HG02610 (cell line): ENCODE data around the gene PFKFB4.

Experiments
- ATAC-seq: cut with Tn5 transposase; IDR thresholded peaks from one replicate; pipeline ENCODE4 v1.9.1; 2021; ENCODE audit warnings: mild to moderate bottlenecking, moderate library complexity; ENCODE audit not compliant: unreplicated experiment

PFKFB4 gene

GRCh38 chr3:48585411-48585810 is 28.8 kb upstream of the PFKFB4 start:
- ATAC-seq, result no peak

GRCh38 chr3:48584836-48585235 is 28.2 kb upstream of the PFKFB4 start:
- no peak for ATAC-seq

GRCh38 chr3:48581621-48582481 is 25.2 kb upstream of the PFKFB4 start:
- ATAC-seq, result no peak

GRCh38 chr3:48576647-48577046 is 20.0 kb upstream of the PFKFB4 start:
- no peak for ATAC-seq

- ATAC-seq, result no peak
Observed at GRCh38 chr3:48575366-48575765, 18.8 kb upstream of the PFKFB4 start.

GRCh38 chr3:48573973-48574585 is 17.5 kb upstream of the PFKFB4 start:
- ATAC-seq, result no peak

- no peak for ATAC-seq
Observed at GRCh38 chr3:48572517-48572916, 15.9 kb upstream of the PFKFB4 start.

GRCh38 chr3:48571938-48572337 is 15.3 kb upstream of the PFKFB4 start:
- no peak for ATAC-seq

GRCh38 chr3:48569808-48570450 is 13.3 kb upstream of the PFKFB4 start:
- no peak for ATAC-seq

- no peak for ATAC-seq
Observed at GRCh38 chr3:48569400-48569799, 12.8 kb upstream of the PFKFB4 start.

GRCh38 chr3:48568476-48568875 is 11.9 kb upstream of the PFKFB4 start:
- ATAC-seq, result no peak

GRCh38 chr3:48567500-48567899 is 10.9 kb upstream of the PFKFB4 start:
- ATAC-seq, result no peak

GRCh38 chr3:48567090-48567489 is 10.5 kb upstream of the PFKFB4 start:
- ATAC-seq, result no peak

GRCh38 chr3:48566401-48566760 is 9.8 kb upstream of the PFKFB4 start:
- ATAC-seq, result no peak

- ATAC-seq, result no peak
Observed at GRCh38 chr3:48565591-48566400, 9.2 kb upstream of the PFKFB4 start.

- no peak for ATAC-seq
Observed at GRCh38 chr3:48565186-48565585, 8.6 kb upstream of the PFKFB4 start.

GRCh38 chr3:48564667-48565066 is 8.1 kb upstream of the PFKFB4 start:
- no peak for ATAC-seq

- ATAC-seq, result no peak
Observed at GRCh38 chr3:48564022-48564421, 7.4 kb upstream of the PFKFB4 start.

GRCh38 chr3:48563382-48563918 is 6.8 kb upstream of the PFKFB4 start, which contains the start of gene UCN2:
TSS of gene UCN2 (minus strand) at chr3:48563781. CDS start at chr3:48563124, 657 bp downstream.
- no peak for ATAC-seq

- ATAC-seq, result no peak
Observed at GRCh38 chr3:48562367-48563095, 5.9 kb upstream of the PFKFB4 start.
